IPS DF 4.7 (cell line): ENCODE measurements around the gene ARPC5.
"Not testable (repeated sequence)": the region's sequence is repeated elsewhere in the genome, so short reads cannot be mapped to it uniquely, and the experiment has no call there.

ENCODE experiments used
- DNase-seq: peaks from one replicate; pipeline ENCODE4 v3.0.0-alpha.2; 2013; ENCODE audit warnings: low spot score; ENCODE audit errors: extremely low read depth

ARPC5 gene

DNA sequence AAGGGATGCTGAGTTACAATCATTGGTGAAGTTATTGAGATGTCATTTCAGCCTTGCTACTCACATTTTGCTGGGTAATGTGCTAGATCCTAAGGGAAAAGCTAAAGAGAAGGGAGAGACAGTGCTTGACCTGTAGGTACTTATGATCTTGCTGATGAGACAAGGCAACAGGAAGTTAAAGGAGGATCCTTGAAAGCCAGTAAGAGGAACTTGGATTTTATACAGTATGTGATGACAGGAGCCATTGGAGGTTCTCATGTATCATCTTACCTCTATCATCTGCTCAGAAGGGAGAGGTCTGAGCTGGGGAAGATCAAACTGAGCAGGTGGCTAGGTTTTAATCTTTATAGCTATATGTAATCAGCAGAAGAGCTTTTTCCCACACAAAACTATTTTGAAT lies 11.2 kb upstream of the ARPC5 start:
- DNase-seq, result no peak

DNA sequence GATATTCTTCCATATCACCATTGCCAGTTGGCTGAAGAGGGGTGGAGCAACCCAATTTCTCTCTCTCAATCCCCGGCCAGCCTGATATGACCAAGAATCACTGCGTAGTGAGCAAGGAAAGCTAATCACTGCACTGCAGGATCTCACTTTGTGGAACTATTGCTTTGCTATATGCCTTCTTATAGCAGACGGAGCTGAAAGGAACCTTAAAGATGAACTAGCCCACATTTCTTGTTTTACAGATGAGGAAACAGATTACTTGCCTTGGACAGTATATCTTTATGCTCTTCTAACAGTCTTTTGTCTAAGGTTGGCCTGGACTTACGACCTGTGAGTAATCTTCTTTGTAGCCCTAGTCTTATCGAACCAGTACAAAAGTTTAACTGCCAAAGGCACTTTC lies 9.9 kb upstream of the ARPC5 start:
- DNase-seq, result no peak

DNA sequence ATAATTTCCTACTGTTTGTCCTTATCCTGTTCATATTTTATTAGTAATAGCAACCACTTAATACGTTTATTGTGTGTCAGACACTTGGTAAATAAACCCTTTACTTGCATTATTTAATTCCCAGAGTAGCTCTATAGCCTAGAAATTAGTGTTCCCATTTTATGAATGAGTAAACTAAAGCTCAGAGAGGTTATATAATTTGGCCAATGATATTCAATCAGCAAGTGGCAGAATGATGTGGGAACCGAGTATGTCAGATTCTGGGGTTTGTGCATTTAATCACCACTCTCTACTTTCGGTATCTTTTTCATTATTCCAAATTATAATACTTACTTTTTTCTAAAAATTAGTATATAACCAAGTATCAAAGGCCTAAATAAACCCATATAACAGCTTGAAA lies 6.6 kb upstream of the ARPC5 start:
- DNase-seq, result no peak

DNA sequence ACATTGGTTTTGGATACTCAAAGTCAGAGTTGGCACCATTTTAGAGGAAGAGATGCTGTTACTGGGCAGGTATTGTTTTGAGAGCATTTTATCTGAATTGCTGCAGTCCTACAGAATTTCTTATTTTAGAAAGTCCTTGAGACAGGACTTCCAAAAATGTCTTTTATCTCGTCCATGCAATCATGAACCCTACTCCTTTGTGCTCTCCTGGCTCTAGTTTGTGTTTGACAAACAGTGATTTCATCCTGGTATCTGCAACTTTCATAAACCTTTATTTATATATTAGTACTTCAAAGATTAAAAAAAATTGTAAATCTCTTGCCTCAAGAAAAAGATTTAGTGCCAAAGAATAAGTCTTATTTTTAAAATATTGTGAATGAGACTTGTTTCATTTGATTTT lies 4.6 kb upstream of the ARPC5 start:
- DNase-seq, result no peak

DNA sequence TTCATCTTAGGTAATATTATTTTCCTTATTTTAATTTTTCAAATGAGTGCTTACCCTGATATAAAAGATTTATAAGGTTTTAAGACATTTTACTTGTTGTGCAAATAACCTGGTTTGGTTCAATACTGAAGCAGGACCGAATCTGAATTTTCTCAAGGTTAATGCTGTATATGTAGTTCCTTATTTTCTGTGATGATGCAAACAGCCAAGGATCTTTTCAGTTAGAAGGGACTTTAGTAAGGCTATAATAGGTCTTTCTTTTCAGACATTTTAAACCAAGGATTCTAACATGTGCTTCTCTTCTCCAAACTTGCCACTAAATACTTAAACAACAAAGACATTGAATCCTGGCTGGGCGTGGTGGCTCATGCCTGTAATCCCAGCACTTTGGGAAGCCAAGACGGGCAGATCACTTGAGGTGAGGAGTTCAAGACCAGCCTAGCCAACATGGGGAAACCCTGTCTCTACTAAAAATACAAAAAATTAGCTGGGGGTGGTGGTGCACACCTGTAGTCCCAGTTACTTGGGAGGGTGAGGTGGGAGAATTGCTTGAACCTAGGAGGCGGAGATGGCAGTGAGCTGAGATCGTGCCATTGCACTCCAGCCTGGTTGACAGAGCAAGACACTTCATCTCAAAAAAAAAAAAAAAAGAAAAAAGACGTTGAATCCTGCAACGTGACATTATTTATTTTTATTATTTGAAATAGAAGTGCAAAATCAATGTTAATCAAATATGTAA lies 3.2 kb upstream of the ARPC5 start:
- DNase-seq, result no peak

DNA sequence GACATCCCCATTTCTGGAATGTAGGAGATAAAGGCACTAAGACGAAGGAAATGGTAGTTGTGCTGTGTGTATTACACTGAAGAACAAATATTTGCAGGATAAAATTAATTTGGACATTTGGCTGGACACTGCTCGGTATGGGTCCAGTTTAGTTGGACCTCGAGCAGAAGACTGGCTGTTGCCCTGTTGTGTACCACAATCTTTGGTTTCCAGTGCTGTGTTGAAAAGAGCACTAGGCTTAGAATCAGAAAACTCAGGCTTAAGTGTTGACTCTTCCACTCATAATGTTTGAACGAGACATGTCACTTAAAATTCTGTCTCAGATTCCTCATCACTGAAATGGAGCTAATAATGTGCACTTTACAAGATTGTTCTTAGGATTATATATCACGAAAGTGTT lies 1.2 kb upstream of the ARPC5 start:
- no peak for DNase-seq

DNA sequence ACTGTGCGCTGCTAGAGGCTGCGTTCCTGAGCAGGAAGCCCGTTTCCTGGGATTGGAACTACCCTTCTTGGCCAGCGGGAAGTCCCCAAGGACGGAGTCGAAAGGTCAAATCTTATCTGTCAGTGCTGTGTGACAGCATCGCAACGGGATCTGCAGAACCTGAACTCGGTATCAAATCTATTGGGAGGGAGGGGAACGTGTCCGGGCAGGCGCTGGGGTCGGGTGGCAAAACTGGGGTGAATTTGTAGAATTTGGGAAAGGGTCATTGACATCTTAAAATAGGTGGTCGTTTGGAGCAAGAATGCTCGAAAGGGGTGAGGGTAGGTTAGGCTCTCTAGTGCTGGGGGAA lies 725 bp upstream of the ARPC5 start:
- DNase-seq, result no peak

DNA sequence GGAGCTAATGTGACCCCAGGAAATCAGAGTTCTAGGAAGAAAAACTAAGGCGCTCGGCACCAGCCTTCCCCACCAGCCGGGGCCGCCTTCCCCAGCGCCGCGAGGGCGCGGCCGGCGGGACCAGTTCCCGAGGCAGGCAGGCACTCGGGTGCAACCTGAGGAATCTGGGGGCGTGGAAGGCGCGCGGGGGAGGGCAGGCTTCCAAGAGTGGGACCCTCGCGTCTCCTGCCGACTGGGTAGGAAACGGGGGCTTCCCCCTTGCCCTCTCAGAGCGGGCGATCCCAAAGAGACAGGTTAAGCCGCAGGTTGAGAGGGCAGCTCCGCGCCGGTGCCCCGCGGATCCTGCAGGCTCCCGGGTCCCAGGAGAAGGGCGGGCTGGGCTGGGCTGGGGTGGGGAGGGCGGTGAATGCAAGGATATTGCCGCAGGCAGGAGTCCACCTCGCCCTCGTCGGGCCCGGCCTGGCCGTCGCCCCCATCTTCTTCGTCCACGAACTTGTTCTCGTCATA lies 431 bp downstream of the ARPC5 start:
- no peak for DNase-seq

DNA sequence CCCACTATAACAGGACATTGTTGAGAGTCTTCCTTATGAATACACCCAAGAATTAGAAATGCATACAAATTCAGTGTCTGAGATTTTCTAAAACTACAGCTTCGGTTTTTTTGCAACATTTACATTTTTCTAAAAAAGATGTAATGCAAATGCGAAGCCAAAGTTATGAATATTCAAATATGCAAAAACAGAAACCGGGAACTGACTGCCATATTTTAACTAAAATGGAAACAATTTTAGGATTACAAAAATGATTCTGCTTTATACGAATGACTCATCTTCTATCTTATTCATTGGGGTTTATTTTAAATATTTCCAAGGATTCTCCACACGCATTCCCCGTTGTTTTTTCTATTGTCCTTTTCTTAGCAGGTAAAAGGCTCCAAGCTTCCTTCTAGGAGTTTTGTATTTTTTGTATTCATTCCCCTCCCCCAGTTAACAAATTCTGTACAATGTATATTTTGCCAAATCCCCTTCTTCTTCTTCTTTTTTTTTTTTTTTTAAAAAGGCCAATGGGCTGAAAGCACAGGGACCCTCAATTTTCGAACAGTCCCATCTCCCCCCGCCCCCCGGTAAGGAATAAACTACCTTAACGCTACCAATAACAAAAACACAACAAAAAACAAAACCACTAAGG lies 1.0 kb downstream of the ARPC5 start:
- no peak for DNase-seq

DNA sequence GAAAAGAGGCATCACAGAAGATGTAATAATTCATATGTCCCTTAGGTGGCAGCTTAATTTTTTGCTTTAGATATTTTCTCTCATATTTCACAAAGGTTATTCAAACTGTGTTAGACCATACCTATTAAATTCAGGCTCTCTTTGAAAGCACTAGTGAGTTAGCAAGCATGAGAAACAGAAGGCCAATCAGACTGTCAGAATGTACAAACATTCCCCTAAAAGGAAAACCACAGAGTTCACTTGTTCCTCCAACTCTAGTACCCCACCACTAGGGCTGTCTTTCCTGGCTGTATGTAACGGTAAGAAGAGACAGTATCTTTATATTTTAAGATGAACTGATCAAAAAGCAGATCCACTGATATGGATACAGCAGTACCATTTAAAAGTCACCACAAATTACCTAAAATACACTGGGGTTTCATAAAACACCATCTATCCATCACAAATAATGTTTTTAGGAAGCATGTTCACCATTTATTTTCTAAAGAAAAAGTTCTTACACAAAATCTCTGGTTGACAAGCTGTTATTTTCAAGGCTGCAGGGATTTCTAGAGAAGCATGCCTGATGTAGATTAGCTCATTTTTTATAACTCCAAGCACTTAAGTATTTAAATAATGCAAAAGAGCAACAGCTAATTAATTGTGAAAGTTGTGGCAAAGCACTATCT lies 1.8 kb downstream of the ARPC5 start:
- DNase-seq, result no peak

DNA sequence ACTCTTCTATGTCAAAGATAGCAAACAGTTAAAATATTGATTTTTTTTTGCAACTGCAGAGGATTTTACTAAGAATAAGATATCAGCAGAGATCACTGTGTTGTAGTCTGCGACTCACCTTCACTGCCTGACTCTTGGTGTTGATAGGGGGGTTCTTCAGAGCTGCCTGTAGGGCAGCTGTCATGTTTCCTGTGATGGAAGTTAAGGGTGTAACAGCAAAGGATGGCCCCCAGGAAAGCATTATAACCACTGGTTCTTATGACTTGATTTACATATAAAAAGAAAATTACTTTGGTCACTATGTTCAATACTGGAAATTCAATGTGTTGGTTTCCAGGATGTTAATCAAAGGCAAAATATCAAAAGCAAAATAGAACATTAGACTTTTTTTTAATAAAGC lies 2.6 kb downstream of the ARPC5 start:
- DNase-seq, result no peak

DNA sequence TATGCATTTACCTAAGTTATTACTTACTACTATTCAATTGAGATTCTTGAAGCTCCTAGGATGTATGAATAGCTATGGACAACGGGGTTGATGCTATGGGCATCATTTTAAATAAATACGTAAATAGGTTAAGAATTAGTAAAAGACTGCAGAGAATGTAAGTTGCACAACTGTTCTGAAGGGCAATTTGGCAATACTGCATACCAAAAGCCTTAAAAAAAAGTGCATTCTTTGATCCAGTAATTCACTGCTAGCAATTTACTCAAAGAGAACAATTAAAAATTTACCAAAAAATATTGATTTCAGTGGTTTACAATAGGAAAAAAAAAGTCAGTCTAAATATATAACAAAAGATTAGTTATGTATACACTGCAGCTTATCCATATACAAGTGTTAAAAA lies 3.5 kb downstream of the ARPC5 start:
- DNase-seq, result no peak

DNA sequence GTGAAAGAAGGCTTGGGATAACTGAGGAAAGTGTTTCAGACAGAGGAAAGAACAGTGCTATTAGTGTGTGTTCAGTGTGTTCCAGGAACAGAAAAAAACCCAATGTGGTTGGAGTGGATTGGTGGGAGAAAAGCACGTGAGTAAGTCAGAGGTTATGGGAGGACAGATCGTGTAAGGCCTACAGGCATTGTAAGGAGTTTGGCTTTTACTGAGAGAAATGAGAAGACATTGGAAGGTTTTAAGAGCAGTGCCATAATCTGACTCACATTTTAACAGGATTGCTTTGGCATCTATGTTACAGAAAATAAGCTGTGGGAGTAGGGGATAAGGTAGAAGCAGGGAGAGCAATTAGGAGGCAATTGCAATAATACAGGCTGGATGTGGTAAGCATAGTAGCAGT lies 4.8 kb downstream of the ARPC5 start:
- no peak for DNase-seq

DNA sequence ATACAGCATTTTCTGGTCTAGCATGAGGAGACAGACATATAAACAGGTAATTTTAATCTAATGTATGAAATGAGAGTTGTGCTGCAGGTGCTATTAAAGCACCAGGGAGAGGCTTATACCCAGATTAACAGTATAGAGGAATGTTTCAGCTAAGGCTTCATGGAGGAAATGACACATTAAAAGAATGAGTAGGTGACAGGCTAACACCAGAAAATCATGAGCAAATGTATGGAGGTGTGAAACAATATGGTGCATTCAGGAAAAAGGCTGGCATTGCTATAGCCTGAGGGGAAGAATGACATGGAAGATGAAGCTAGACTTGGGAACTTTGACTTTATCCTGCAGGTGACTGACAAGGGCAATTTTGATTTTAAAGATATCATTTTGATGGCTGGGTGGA lies 7.0 kb downstream of the ARPC5 start:
- DNase-seq, result no peak

DNA sequence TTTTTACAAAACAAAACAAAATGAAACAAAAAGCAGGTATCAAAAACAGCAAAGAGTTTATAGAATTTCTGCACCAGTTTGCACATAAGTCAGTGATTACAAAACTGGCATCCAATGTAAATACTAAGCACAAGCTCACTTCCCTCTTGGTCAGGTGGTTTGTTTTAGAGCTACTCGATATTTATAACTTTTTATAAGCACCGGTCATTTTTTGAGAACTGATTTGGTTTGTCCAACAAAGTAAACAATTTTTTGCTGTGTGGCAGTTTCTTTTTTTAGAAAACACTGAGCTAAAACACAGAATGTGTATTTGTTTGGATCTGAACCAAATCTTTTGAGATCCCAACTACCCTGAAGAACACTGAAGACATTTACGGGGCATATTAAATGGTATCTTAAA lies 9.3 kb downstream of the ARPC5 start:
- DNase-seq, result not testable (repeated sequence)

DNA sequence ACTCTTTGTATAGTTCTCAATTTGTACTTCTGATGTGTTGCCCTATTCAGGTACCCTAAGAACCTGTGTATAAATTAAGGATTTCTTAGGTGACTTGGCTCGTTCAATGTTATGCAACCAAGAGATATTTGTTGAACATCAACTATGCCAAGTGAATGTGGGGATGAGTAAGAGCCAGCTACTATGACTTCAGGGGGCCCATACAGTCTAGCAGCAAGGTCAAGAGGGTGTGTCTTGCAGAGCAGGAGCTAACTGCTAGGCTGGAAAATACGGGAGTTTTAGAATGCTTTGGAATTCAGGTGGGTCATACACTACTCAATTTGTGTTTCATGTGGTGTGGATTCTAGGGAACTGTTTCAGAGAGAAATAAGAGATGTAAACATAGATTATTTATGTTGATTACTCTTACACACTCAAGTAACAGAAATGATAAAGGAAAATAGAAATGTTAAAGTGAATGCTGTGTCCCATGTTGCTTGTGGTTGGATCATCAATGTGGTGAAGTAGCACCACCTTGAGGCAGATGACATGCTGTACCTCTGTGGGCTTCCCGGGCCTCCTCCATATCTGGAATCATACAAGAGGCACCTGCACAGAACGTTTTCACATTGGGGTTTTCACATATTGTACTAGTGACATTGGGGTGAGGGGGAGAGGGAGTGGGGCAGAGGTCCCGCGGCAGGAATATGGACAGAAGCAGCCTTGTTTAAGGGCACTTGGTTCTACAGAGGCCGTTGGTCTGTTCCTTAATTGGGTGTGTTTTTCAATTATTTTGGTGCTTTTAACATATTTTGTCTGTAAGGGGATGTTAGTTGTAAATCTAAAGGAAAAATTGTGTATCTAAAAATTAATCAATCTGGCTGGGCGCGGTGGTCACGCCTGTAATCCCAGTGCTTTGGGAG lies 12.4 kb downstream of the ARPC5 start:
- no peak for DNase-seq

DNA sequence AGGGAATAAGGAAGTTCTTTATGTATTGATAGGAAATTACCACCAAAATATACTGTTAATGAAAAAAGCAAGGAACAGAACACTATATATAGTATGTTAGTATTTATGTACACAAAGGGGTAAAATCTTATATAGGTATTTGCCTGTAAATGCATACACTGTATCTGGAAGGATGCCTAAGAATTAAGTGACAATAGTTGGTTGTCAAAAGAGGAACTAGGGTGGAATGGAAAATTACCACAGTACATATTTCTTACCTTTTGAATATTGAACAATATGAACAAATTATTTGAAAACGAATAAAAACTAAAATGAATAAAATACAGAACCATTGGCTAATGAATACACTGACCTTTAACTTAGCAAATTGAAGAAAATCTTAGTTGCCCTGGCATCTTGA lies 13.6 kb downstream of the ARPC5 start:
- no peak for DNase-seq

DNA sequence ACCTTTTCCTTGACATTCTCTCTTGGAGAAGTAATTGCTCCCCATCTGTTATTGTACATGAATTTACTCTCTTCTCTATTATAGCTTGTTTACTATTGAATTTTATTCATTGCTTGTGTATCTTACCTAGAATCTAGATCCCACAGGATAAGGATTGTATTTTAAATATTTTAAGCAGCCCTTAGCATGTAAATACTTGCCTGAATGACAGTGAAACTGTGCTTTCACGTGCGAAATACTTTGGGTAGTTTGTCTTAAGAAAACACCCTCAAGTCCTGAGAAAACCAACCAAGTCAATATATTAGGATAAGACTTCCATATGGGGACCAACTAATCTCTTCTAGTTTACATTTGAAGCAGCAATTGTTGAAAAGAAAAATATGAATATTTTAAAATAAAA lies 15.3 kb downstream of the ARPC5 start:
- no peak for DNase-seq

DNA sequence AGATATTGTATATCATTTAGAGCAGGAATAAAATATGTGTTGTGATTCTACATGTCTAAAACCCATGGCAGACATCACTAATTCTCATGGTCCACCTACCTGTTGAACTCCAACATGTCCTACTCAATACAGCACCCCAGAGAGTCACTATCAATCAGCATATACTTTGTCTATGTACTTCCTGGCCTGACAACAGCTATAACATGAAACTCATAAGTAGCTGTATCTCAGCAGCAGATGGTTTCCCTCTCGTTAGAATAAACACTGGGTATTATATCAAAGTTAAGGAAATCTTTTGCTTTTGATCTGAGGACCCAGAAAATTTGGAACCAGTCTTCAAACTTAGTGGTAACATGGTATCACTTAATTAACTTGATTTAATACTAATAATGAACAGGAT lies 15.8 kb downstream of the ARPC5 start:
- DNase-seq, result no peak

DNA sequence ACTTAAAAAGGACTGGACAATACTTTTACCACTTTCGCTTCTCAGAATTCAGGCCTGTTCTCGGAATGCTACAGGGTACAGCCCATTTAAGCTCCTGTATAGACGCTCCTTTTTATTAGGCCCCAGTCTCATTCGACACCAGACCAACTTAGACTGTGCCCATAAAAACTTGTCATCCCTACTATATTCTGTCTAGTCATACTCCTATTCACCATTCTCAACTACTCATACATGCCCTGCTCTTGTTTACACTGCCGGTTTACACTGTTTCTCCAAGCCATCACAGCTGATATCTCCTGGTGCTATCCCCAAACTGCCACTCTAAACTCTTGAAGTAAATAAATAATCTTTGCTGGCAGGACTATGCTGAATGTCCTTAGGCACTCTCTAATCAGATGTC lies 17.4 kb downstream of the ARPC5 start:
- DNase-seq, result not testable (repeated sequence)

DNA sequence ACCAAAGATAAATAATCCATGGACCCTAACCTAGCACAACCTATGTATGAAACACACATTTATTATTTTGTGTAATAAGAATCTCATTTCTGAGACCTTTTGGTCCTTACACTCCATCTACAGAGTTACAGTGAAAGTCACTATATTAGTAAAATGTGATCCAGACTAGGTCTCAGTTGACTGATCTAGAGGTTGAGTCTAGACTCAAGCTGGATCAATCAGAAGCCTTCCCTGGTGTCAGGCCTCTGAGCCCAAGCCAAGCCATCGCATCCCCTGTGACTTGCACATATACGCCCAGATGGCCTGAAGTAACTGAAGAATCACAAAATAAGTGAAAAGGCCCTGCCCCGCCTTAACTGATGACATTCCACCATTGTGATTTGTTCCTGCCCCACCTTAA lies 22.6 kb downstream of the ARPC5 start:
- DNase-seq, result not testable (repeated sequence)

DNA sequence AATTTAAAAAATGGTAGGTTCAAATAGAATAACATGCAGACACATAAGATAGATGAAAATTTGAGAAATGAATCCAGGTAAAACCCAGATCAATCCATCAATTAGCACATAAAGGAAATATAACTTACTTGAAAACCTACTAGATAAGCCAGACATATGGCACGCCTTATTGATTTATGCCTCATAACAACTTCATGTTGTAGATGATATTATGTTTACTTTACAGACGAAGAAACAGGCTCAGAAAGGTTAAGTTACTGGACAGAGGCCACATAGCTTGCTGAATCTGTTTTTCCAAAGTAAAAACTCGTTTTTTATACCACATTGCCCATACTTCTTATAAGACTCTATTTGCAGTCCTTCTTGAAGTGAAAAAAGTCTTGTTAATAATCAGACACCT lies 23.2 kb downstream of the ARPC5 start:
- no peak for DNase-seq
